ENCODE measurements around the gene EFEMP1.

The EFEMP1 gene

GRCh38 chr2:55871637-55872036 is 51.9 kb downstream of the EFEMP1 start:
- Mint-ChIP-seq H3K4me3 (no peak overlapping the region), H3K9me3 (no peaks in the 10 kb centered on the region), H3K4me1 (no peaks in the 10 kb centered on the region), H3K27me3 (no peaks in the 10 kb centered on the region), H3K27ac (no peak overlapping the region)
- no peak for ATAC-seq
- no peak for DNase-seq

- DNase-seq (no peak), ATAC-seq (no peak)
- Mint-ChIP-seq H3K27ac (no peak overlapping the region), H3K9me3 (no peaks in the 10 kb centered on the region), H3K4me3 (no peak overlapping the region), H3K4me1 (no peaks in the 10 kb centered on the region), H3K27me3 (no peaks in the 10 kb centered on the region)
These were observed 53.8 kb downstream of the EFEMP1 start for GRCh38 chr2:55869637-55870325.

GRCh38 chr2:55865096-55865835 is 58.3 kb downstream of the EFEMP1 start:
- Mint-ChIP-seq H3K9me3 (no peaks in the 10 kb centered on the region), H3K4me1 (no peaks in the 10 kb centered on the region), H3K27me3 (no peaks in the 10 kb centered on the region), H3K27ac (no peak overlapping the region), H3K4me3 (no peak overlapping the region)
- no peak for ATAC-seq
- DNase-seq, result no peak

- DNase-seq, result no peak
- Mint-ChIP-seq H3K4me3 (no peak overlapping the region), H3K27me3 (no peaks in the 10 kb centered on the region), H3K27ac (no peak overlapping the region), H3K9me3 (no peaks in the 10 kb centered on the region), H3K4me1 (no peaks in the 10 kb centered on the region)
- no peak for ATAC-seq
These were observed 59.1 kb downstream of the EFEMP1 start for GRCh38 chr2:55864351-55865084.

- H3K9me3 Mint-ChIP-seq, result no peaks in the 10 kb centered on the region
- DNase-seq, result no peak
- ATAC-seq, result no peak
- no peak overlapping the region for H3K4me3 Mint-ChIP-seq
- no peaks in the 10 kb centered on the region for H3K4me1 Mint-ChIP-seq
- H3K27me3 Mint-ChIP-seq, result no peaks in the 10 kb centered on the region
- H3K27ac Mint-ChIP-seq, result no peak overlapping the region
These were observed 60.8 kb downstream of the EFEMP1 start for GRCh38 chr2:55862673-55863390.

- no peak for ATAC-seq
- Mint-ChIP-seq H3K4me1 (no peaks in the 10 kb centered on the region), H3K27ac (no peak overlapping the region), H3K27me3 (no peaks in the 10 kb centered on the region), H3K4me3 (no peak overlapping the region), H3K9me3 (no peaks in the 10 kb centered on the region)
- no peak for DNase-seq
These were observed 61.3 kb downstream of the EFEMP1 start for GRCh38 chr2:55862246-55862645.

- ATAC-seq (no peak), DNase-seq (no peak)
- H3K27ac Mint-ChIP-seq, result no peak overlapping the region
- H3K4me3 Mint-ChIP-seq, result no peak overlapping the region
- H3K9me3 Mint-ChIP-seq, result no peaks in the 10 kb centered on the region
- H3K27me3 Mint-ChIP-seq, result no peaks in the 10 kb centered on the region
- no peaks in the 10 kb centered on the region for H3K4me1 Mint-ChIP-seq
These were observed 61.8 kb downstream of the EFEMP1 start for GRCh38 chr2:55861733-55862132.

GRCh38 chr2:55860832-55861231 is 62.8 kb downstream of the EFEMP1 start:
- Mint-ChIP-seq H3K27ac (no peak overlapping the region), H3K9me3 (no peaks in the 10 kb centered on the region), H3K4me3 (no peak overlapping the region), H3K27me3 (no peaks in the 10 kb centered on the region), H3K4me1 (no peaks in the 10 kb centered on the region)
- DNase-seq, result no peak
- ATAC-seq, result no peak

GRCh38 chr2:55859875-55860274 is 63.7 kb downstream of the EFEMP1 start:
- no peak overlapping the region for H3K4me3 Mint-ChIP-seq
- H3K27ac Mint-ChIP-seq, result no peak overlapping the region
- no peak for DNase-seq
- no peaks in the 10 kb centered on the region for H3K9me3 Mint-ChIP-seq
- no peak for ATAC-seq
- no peaks in the 10 kb centered on the region for H3K4me1 Mint-ChIP-seq
- H3K27me3 Mint-ChIP-seq, result no peaks in the 10 kb centered on the region

GRCh38 chr2:55857766-55858165 is 65.8 kb downstream of the EFEMP1 start:
- DNase-seq (no peak), ATAC-seq (no peak)
- Mint-ChIP-seq H3K4me3 (no peak overlapping the region), H3K27me3 (no peaks in the 10 kb centered on the region), H3K27ac (no peak overlapping the region), H3K4me1 (no peaks in the 10 kb centered on the region), H3K9me3 (no peaks in the 10 kb centered on the region)

GRCh38 chr2:55856936-55857335 is 66.6 kb downstream of the EFEMP1 start:
- no peak for DNase-seq
- Mint-ChIP-seq H3K27me3 (peaks cover 5% of the 10 kb centered on the region), H3K4me1 (no peaks in the 10 kb centered on the region), H3K9me3 (no peaks in the 10 kb centered on the region), H3K27ac (no peak overlapping the region), H3K4me3 (no peak overlapping the region)
- no peak for ATAC-seq

- ATAC-seq (no peak), DNase-seq (no peak)
- Mint-ChIP-seq H3K27me3 (peaks cover 9% of the 10 kb centered on the region), H3K27ac (no peak overlapping the region), H3K4me3 (no peak overlapping the region), H3K4me1 (no peaks in the 10 kb centered on the region), H3K9me3 (no peaks in the 10 kb centered on the region)
These were observed 75.5 kb downstream of the EFEMP1 start for GRCh38 chr2:55848096-55848495.

GRCh38 chr2:55846426-55846825 is 77.2 kb downstream of the EFEMP1 start:
- H3K27me3 Mint-ChIP-seq, result no peaks in the 10 kb centered on the region
- no peak for DNase-seq
- no peaks in the 10 kb centered on the region for H3K9me3 Mint-ChIP-seq
- H3K4me1 Mint-ChIP-seq, result no peaks in the 10 kb centered on the region
- no peak overlapping the region for H3K4me3 Mint-ChIP-seq
- no peak for ATAC-seq
- H3K27ac Mint-ChIP-seq, result no peak overlapping the region

- H3K27ac Mint-ChIP-seq, result no peak overlapping the region
- no peak overlapping the region for H3K4me3 Mint-ChIP-seq
- H3K4me1 Mint-ChIP-seq, result no peaks in the 10 kb centered on the region
- no peak for DNase-seq
- ATAC-seq, result no peak
- no peaks in the 10 kb centered on the region for H3K9me3 Mint-ChIP-seq
- H3K27me3 Mint-ChIP-seq, result no peaks in the 10 kb centered on the region
These were observed 78.6 kb downstream of the EFEMP1 start for GRCh38 chr2:55844986-55845385.

- Mint-ChIP-seq H3K4me1 (no peaks in the 10 kb centered on the region), H3K27ac (no peak overlapping the region), H3K27me3 (no peaks in the 10 kb centered on the region), H3K4me3 (no peak overlapping the region), H3K9me3 (no peaks in the 10 kb centered on the region)
- no peak for DNase-seq
- ATAC-seq, result no peak
These were observed 79.6 kb downstream of the EFEMP1 start for GRCh38 chr2:55843994-55844345.

All from stimulated activated naive CD8-positive, alpha-beta T cell treated with anti-CD3 and anti-CD28 coated beads, Interleukin-15, amount 100 ng/mL, for 72 hours (primary cell).